Thyroid gland (tissue), 4 donors: ENCODE results near the gene E4F1. TPM values are rescaled to one million over a fixed set of nuclear protein-coding genes. Genes with fewer than 3 reads are reported as not detected.

ENCODE experiments used
- DNase-seq, 2 donors: peaks; one replicate each; pipeline ENCODE4 v3.0.0-alpha.2; 2019
- H3K27ac ChIP-seq, 3 donors: fragments of 200-600 bp; sonication (generic); 1 replicate in 2 of 3; 2 replicates in 1 of 3; pipeline ENCODE4 v1.5.1; 2016 to 2019; ENCODE audit warnings: mild to moderate bottlenecking in 1 of 3, moderate library complexity in 1 of 3
- H3K27me3 ChIP-seq: fragments of 200-600 bp; sonication (generic); one replicate; pipeline ENCODE4 v1.5.1; 2019
- H3K36me3 ChIP-seq, 2 donors: fragments of 200-600 bp; sonication (generic); one replicate each; pipeline ENCODE4 v1.5.1; 2016 to 2019
- H3K4me1 ChIP-seq, 2 donors: fragments of 200-600 bp; sonication (generic); one replicate each; pipeline ENCODE4 v1.5.1; 2017 to 2019
- H3K4me3 ChIP-seq, 3 donors: fragments of 200-600 bp; sonication (generic); replicated peaks in 1 of 3; 1 replicate in 2 of 3; 2 replicates in 1 of 3; pipeline ENCODE4 v1.5.1; 2016; ENCODE audit warnings: mild to moderate bottlenecking in 1 of 3
- H3K9me3 ChIP-seq: fragments of 200-600 bp; sonication (generic); one replicate; pipeline ENCODE4 v1.5.1; 2017
- POLR2A ChIP-seq, 2 donors: fragments of 450-650 bp; IDR thresholded peaks; one replicate each; pipeline ENCODE4 v1.6.1; 2017; ENCODE audit warnings: antibody characterized with exemption in 2 of 2, mild to moderate bottlenecking in 2 of 2, moderate library complexity in 1 of 2
- WGBS, 2 donors: methylation state at CpG; one replicate each; pipeline ENCODE4 v1.1.5; 2017; 5-methylcytosine and 5-hydroxymethylcytosine counted together
- intact Hi-C: fragments of 100-400 bp; cut with DNase I; formaldehyde crosslinking; loops from one replicate; pipeline ENCODE4 v1.15.1; 2023
- total RNA-seq, 4 donors: library from RNA; depleted of rRNA; stranded (reverse); fragments of >200 nt; gene quantifications; one replicate each; pipeline ENCODE4 v1.2.3, GENCODE V29; 2016
- TF ChIP-seq, protein P1 (sequence below), 6 experiments: fragments of 200-600 bp in 3 of 6; fragments of 450-650 bp in 3 of 6; sonication (generic) in 3 of 6; IDR thresholded peaks; one replicate each; pipeline ENCODE4 v1.5.1; 2016 to 2019; ENCODE audit warnings: antibody characterized with exemption in 6 of 6, mild to moderate bottlenecking in 2 of 6, inconsistent platforms in 1 of 6, moderate library complexity in 1 of 6

E4F1 gene
- total RNA-seq, 4 donors from 2014 or later = 35.3 to 55.7 (median 41.3) TPM

DNA sequence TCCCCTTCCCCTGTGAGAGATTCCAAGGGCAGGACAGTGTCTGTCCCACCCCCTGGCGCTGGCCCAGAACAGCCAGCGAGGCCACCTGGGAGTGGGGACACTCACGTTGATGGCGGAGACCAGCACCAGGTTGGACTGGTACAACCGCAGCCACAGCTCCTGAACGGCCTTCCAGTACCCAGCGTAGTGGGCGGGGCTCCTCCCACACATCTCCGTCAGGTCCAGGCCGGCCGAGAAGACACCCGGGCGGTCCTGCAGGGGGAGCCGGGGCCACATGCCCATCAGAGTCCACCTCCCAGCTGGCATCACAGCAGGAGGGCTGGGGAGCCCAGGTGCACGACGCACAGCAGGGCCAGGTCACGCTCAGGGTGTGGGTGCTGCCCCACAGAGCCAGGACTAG lies 20.9 kb downstream of the E4F1 start:
- intact Hi-C loops = no loop called here
- TF ChIP-seq, protein P1, sequence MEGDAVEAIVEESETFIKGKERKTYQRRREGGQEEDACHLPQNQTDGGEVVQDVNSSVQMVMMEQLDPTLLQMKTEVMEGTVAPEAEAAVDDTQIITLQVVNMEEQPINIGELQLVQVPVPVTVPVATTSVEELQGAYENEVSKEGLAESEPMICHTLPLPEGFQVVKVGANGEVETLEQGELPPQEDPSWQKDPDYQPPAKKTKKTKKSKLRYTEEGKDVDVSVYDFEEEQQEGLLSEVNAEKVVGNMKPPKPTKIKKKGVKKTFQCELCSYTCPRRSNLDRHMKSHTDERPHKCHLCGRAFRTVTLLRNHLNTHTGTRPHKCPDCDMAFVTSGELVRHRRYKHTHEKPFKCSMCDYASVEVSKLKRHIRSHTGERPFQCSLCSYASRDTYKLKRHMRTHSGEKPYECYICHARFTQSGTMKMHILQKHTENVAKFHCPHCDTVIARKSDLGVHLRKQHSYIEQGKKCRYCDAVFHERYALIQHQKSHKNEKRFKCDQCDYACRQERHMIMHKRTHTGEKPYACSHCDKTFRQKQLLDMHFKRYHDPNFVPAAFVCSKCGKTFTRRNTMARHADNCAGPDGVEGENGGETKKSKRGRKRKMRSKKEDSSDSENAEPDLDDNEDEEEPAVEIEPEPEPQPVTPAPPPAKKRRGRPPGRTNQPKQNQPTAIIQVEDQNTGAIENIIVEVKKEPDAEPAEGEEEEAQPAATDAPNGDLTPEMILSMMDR (IDR thresholded peaks at IDR 0.05) = no peak
- TF ChIP-seq POLR2A (IDR thresholded peaks at IDR 0.05) = no peak
- Histone ChIP-seq H3K9me3 (no peaks in the 10 kb centered on the region), H3K27ac (no peak overlapping the region), H3K27me3 (no peaks in the 10 kb centered on the region), H3K36me3 (peaks cover 43 to 44% of the 10 kb centered on the region in 2 donors), H3K4me1 (peaks cover 0 to under 1% of the 10 kb centered on the region in 2 donors), H3K4me3 (no peak overlapping the region)
- 83% methylated on average over 1 of the region's 17 CpGs; no CpG with 5 or more reads in 1 of the 2 donors for WGBS, 2 donors
- DNase-seq = no peak

DNA sequence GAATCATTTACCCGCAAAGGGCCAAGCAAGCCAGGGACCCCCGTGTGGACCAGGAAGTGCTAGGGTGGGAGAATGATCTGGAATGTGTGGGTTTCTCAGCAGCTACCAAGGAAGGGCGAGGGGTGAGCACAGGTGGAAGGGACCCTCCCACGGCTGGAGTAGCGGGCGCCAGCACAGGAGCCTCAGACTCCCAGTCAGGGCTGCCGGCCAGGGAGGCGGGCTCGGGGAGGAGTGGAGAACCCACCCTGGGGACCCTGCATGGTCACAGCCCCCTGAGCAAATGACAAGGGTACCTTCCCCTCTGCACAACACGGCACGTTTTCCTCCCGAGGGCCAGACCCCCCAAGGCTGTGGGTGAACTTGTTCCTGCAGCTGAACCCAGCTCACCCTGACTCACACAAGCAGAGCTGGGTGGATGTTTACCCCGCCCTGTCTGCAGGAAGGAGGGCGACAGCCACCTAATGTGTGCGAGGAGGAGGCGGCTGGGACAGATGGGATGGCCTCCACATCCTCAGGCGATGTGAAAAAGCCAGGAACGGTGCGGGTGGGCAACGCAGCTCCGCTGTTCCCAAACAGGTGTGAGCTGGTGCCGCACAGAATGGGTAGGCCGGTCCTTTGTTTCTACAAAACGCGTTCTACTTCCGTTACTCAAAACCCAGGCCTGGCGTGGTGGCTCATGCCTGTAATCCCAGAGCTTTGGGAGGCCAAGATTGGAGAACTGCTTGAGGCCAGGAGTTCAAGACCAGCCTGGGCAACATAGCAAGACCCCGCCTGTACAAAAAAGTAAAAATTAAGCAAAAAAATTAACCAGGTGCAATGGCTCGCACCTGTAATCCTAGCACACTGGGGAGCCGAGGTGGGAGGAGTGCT lies 21.8 kb downstream of the E4F1 start:
- Histone ChIP-seq H3K4me3 (no peak overlapping the region), H3K27me3 (no peaks in the 10 kb centered on the region), H3K27ac (no peak overlapping the region), H3K9me3 (no peaks in the 10 kb centered on the region), H3K36me3 (peaks cover 43 to 44% of the 10 kb centered on the region in 2 donors), H3K4me1 (peaks cover under 1 to 9% of the 10 kb centered on the region in 2 donors)
- intact Hi-C loops = no loop called here
- DNase-seq = no peak
- TF ChIP-seq POLR2A (IDR thresholded peaks at IDR 0.05) = no peak
- TF ChIP-seq, protein P1 (IDR thresholded peaks at IDR 0.05) = no peak
- WGBS, 2 donors = 94 to 95% methylated on average over 28 to 30 of the region's 30 CpGs

DNA sequence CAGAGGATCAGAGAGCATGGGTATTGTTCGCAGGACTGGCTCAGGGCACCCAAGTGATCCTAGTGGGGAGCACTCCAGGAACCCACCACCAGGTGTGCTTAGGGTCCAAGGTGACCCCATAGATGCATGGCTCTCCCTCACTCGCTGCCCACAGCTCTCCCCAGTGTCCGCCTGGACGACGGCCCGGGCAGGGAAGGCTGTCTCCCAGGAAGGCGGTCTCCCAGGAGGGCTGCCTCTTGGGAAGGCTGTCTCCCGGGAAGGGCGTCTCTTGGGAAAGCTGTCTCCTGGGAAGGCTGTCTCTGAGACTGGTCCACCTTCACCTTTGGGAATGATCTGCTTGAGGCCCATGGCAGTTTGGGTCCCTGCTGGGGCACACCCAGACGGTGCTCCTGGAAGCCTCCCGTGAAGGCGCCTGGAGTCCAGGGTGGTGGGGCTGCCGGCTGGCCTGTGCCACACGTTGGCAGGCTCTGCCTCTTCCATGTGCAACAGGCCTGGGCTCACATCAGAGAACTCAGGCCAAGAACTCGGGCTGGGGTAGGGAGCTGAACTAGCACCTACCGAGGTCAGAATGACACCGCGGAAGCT lies 23.0 kb downstream of the E4F1 start:
- Histone ChIP-seq H3K9me3 (no peaks in the 10 kb centered on the region), H3K36me3 (peaks cover 43 to 44% of the 10 kb centered on the region in 2 donors), H3K4me3 (no peak overlapping the region), H3K4me1 (peaks cover 7 to 15% of the 10 kb centered on the region in 2 donors), H3K27me3 (no peaks in the 10 kb centered on the region), H3K27ac (no peak overlapping the region)
- TF ChIP-seq, protein P1 (IDR thresholded peaks at IDR 0.05) = no peak
- no peak for TF ChIP-seq POLR2A (IDR thresholded peaks at IDR 0.05)
- WGBS, 2 donors = 91 to 95% methylated on average over 7 to 12 of the region's 18 CpGs
- intact Hi-C loops = no loop called here
- no peak for DNase-seq

DNA sequence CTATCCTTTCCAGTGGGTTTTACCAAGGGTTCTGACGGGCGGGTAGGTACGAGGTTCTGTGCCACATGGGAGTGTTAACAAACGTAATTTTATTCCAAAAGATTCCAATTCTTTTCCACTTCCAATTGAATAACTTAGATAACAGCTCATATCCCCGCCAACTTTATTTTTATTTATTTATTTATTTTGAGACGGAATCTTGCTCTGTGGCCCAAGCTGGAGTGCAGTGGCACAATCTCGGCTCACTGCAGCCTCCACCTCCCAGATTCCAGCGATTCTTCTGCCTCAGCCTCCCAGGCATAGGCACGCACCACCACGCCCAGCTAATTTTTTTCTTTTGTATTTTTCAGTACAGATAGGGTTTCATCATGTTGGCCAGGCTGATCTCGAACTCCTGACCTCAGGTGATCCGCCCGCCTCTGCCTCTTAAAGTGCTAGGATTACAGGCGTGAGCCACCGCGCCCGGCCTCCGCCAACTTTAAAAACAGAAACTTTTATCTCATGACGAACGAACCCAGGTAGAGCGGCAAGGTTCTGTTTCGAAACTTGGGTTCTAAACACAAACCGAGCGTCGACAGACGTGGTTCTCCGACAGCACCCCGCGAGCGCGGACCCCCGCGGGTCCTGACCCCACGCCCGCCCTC lies 27.4 kb downstream of the E4F1 start:
- Histone ChIP-seq H3K9me3 (no peaks in the 10 kb centered on the region), H3K4me1 (peaks cover 10 to 33% of the 10 kb centered on the region in 2 donors), H3K27me3 (no peaks in the 10 kb centered on the region), H3K4me3 (peak overlapping the region; percentile 15 to 68 (median 23)), H3K27ac (peak overlapping the region; percentile 67 to 83 (median 81)), H3K36me3 (peaks cover 34 to 40% of the 10 kb centered on the region in 2 donors)
- DNase-seq = peak; percentile 39 to 45
- intact Hi-C loops = no loop called here
- TF ChIP-seq POLR2A (IDR thresholded peaks at IDR 0.05) = no peak
- TF ChIP-seq, protein P1 (IDR thresholded peaks at IDR 0.05) = no peak
- WGBS, 2 donors = 3 to 5% methylated on average over 35 of the region's 35 CpGs
